Activated B cell treated with CpG ODN at 0.5 μM for 24 hours (primary cell): ENCODE results near the gene CDC16. TPM values are rescaled to one million over a fixed set of nuclear protein-coding genes. Genes with fewer than 3 reads are reported as not detected.

ENCODE experiments used
- ATAC-seq: fragments of 200-7000 bp; cut with Tn5 transposase; one replicate; pipeline ENCODE4 v1.10.0; 2021; ENCODE audit warnings: low read depth, mild to moderate bottlenecking, moderate library complexity
- CTCF ChIA-PET: fragments of 350-600 bp; sonication (Branson Sonifier 250); formaldehyde crosslinking; loops from one replicate; lab custom pipeline; 2021; ENCODE audit warnings: antibody characterized with exemption; lab: Charles Lee
- POLR2A ChIA-PET: fragments of 350-600 bp; sonication (Branson Sonifier 250); formaldehyde crosslinking; loops from one replicate; lab custom pipeline; 2021; ENCODE audit warnings: antibody characterized with exemption; lab: Charles Lee
- DNase-seq: peaks from one replicate; pipeline ENCODE4 v3.0.0; 2022
- H3K27ac Mint-ChIP-seq: one replicate; pipeline ENCODE4 v1.8.0; 2020; ENCODE audit warnings: mixed read lengths
- H3K27me3 Mint-ChIP-seq: one replicate; pipeline ENCODE4 v1.8.0; 2021; ENCODE audit warnings: mixed read lengths
- H3K36me3 Mint-ChIP-seq: one replicate; pipeline ENCODE4 v1.8.0; 2021; ENCODE audit warnings: low read depth, mixed read lengths
- H3K4me1 Mint-ChIP-seq: one replicate; pipeline ENCODE4 v1.8.0; 2021; ENCODE audit warnings: mixed read lengths
- H3K4me3 Mint-ChIP-seq: one replicate; pipeline ENCODE4 v1.8.0; 2020; ENCODE audit warnings: mild to moderate bottlenecking, mixed read lengths
- H3K9me3 Mint-ChIP-seq: one replicate; pipeline ENCODE4 v1.8.0; 2020; ENCODE audit warnings: mixed read lengths
- CTCF ChIP-seq: fragments of 200-600 bp; IDR thresholded peaks from one replicate; pipeline ENCODE4 v1.8.0; 2022; ENCODE audit warnings: antibody characterized with exemption, mild to moderate bottlenecking
- intact Hi-C: fragments of 100-400 bp; cut with micrococcal nuclease; formaldehyde crosslinking; loops from one replicate; pipeline ENCODE4 v1.15.1; 2024
- total RNA-seq: library from RNA; stranded (reverse); gene quantifications from 2 replicates; pipeline ENCODE4 v1.2.3, GENCODE V29; 2022

Gene CDC16
- total RNA-seq, 1 donor from 2014 or later, result 98.0 TPM

GRCh38 chr13:114282041-114282670, 47.5 kb downstream of the CDC16 start:
- TF ChIP-seq CTCF, result no peak
- Mint-ChIP-seq H3K4me3 (peak overlapping the region; percentile 91), H3K4me1 (peaks cover 33% of the 10 kb centered on the region), H3K27me3 (no peaks in the 10 kb centered on the region), H3K9me3 (no peaks in the 10 kb centered on the region), H3K36me3 (peaks cover 53% of the 10 kb centered on the region), H3K27ac (peak overlapping the region; percentile 88)
- intact Hi-C loops, result no loop called here
- peak; percentile 22 for DNase-seq
- ChIA-PET POLR2A (interaction anchor here (0.6 to 2.4 kb wide), 21 partner anchors 13 to 1072 kb away, joined by 3 to 22 read pairs (median 4); partner anchors contain the start of gene CHAMP1), CTCF (interaction anchor here (0.6 to 1.1 kb wide), 2 partner anchors 30 to 59 kb away, joined by 3 to 4 read pairs; no protein-coding TSS in a partner anchor)
- ATAC-seq, result peak; percentile 63

- Mint-ChIP-seq H3K4me1 (peaks cover 33% of the 10 kb centered on the region), H3K36me3 (peaks cover 58% of the 10 kb centered on the region)
- CTCF ChIA-PET, result no interaction called here
Observed at GRCh38 chr13:114283576-114283975, 48.9 kb downstream of the CDC16 start.

GRCh38 chr13:114284680-114285079, 50.0 kb downstream of the CDC16 start:
- Mint-ChIP-seq H3K9me3 (no peaks in the 10 kb centered on the region), H3K27ac (no peak overlapping the region), H3K4me1 (peaks cover 31% of the 10 kb centered on the region), H3K4me3 (no peak overlapping the region), H3K27me3 (no peaks in the 10 kb centered on the region), H3K36me3 (peaks cover 66% of the 10 kb centered on the region)
- no peak for TF ChIP-seq CTCF
- no peak for DNase-seq
- no peak for ATAC-seq
- CTCF ChIA-PET, result no interaction called here
- POLR2A ChIA-PET, result no interaction called here
- intact Hi-C loops, result no loop called here

More at GRCh38 chr13:114283576-114283975, 48.9 kb downstream of the CDC16 start:
- no peak for ATAC-seq
- Mint-ChIP-seq H3K27ac (no peak overlapping the region), H3K9me3 (no peaks in the 10 kb centered on the region), H3K27me3 (no peaks in the 10 kb centered on the region), H3K4me3 (peak overlapping the region; percentile 48)
- intact Hi-C loops, result no loop called here
- DNase-seq, result no peak
- no peak for TF ChIP-seq CTCF
- POLR2A ChIA-PET, result no interaction called here

- intact Hi-C loops, result no loop called here
- TF ChIP-seq CTCF, result no peak
- ATAC-seq (no peak), DNase-seq (no peak)
- POLR2A ChIA-PET, result no interaction called here
- no peaks in the 10 kb centered on the region for H3K9me3 Mint-ChIP-seq
- H3K27ac Mint-ChIP-seq, result no peak overlapping the region
- H3K4me3 Mint-ChIP-seq, result no peak overlapping the region
- CTCF ChIA-PET, result no interaction called here
- peaks cover 25% of the 10 kb centered on the region for H3K4me1 Mint-ChIP-seq
- H3K27me3 Mint-ChIP-seq, result no peaks in the 10 kb centered on the region
- H3K36me3 Mint-ChIP-seq, result peaks cover 71% of the 10 kb centered on the region
Observed at GRCh38 chr13:114285166-114285808, 50.6 kb downstream of the CDC16 start.

- CTCF ChIA-PET, result no interaction called here
- Mint-ChIP-seq H3K36me3 (peaks cover 74% of the 10 kb centered on the region), H3K9me3 (no peaks in the 10 kb centered on the region), H3K4me3 (no peak overlapping the region), H3K27me3 (no peaks in the 10 kb centered on the region), H3K4me1 (peaks cover 18% of the 10 kb centered on the region), H3K27ac (no peak overlapping the region)
- POLR2A ChIA-PET, result no interaction called here
- ATAC-seq (no peak), DNase-seq (no peak)
- TF ChIP-seq CTCF, result no peak
- intact Hi-C loops, result no loop called here
Observed at GRCh38 chr13:114286808-114287207, 52.1 kb downstream of the CDC16 start.
